Measurements from ENCODE around the gene CEP128.

GRCh38 chr14:80798878-80799277, 142.7 kb downstream of the CEP128 start:
- no peak for TF ChIP-seq EZH2 (IDR thresholded peaks at IDR 0.05; ENCODE audit: low read length)
- no peak for TF ChIP-seq CTCF (optimal IDR thresholded peaks at IDR 0.05 in 1 of 3, IDR thresholded peaks at IDR 0.05 in 1 of 3, conservative IDR thresholded peaks at IDR 0.05 in 1 of 3; ENCODE audit: extremely low read depth in 1 of 3, insufficient read depth in 2 of 3, low read length in 3 of 3)
